Measurements from ENCODE around the gene KRTAP1-1.

- no peak for TF ChIP-seq CTCF (conservative IDR thresholded peaks at IDR 0.05; ENCODE audit: low read depth in 2 of 2)
- TF ChIP-seq EZH2phosphoT487 (IDR thresholded peaks at IDR 0.05; ENCODE audit: unreplicated experiment): no peak
- TF ChIP-seq EZH2 (IDR thresholded peaks at IDR 0.05; ENCODE audit: low read depth, unreplicated experiment): no peak
- no peak for TF ChIP-seq POLR2AphosphoS5 (IDR thresholded peaks at IDR 0.05; ENCODE audit: low read depth)
Observed at GRCh38 chr17:41073676-41074075, 32.4 kb upstream of the KRTAP1-1 start.

Data from GM23338 (cell line).